Endothelial cell of umbilical vein (primary cell): ENCODE results near the gene NDUFS2. TPM values are rescaled to one million over a fixed set of nuclear protein-coding genes. Genes with fewer than 3 reads are reported as not detected.
A peak's percentile ranks its signal among the peaks of the same experiment; 100 is the strongest.

Experiments used
- BruUV-seq: library from RNA; stranded (reverse); fragments of 400-500 nt; replicated peaks from 2 replicates; lab custom pipeline; 2021; lab: Mats Ljungman, UMichigan
- CTCF ChIA-PET: fragments of 300-600, 350-600 bp; sonication (Branson Sonifier 250); formaldehyde crosslinking; loops from one replicate; lab custom pipeline; 2021; ENCODE audit warnings: antibody characterized with exemption, inconsistent platforms; lab: Charles Lee
- POLR2A ChIA-PET: fragments of 300-600, 350-600 bp; sonication (Branson Sonifier 250); formaldehyde crosslinking; loops from one replicate; lab custom pipeline; 2021; ENCODE audit warnings: antibody characterized with exemption, inconsistent platforms; lab: Charles Lee
- DNase-seq: peaks from one replicate; pipeline ENCODE4 v3.0.0-alpha.2; 2011; ENCODE audit warnings: low read depth, low spot score
- FAIRE-seq: peaks from 2 replicates; lab custom pipeline; 2011; peaks lifted over from hg19 to GRCh38; lab: Jason Lieb, UNC
- H2AFZ ChIP-seq: 2 replicates; pipeline ENCODE4 v1.6.0; 2012; ENCODE audit warnings: low read depth, low read length, control low read depth, inconsistent platforms
- H3K27ac ChIP-seq: 2 replicates; pipeline ENCODE4 v1.5.1; 2011; ENCODE audit warnings: low read depth, mild to moderate bottlenecking, control low read depth, low read length, moderate library complexity; ENCODE audit not compliant: insufficient read depth
- H3K27me3 ChIP-seq, 2 experiments: 2 replicates each; pipeline versions ENCODE4 v1.6.0 to v1.6.1; 2011; ENCODE audit warnings: low read length in 2 of 2, mixed read lengths in 1 of 2; ENCODE audit not compliant: control insufficient read depth in 2 of 2, insufficient read depth in 2 of 2
- H3K36me3 ChIP-seq, 2 experiments: 2 replicates in 1 of 2; 3 replicates in 1 of 2; pipeline ENCODE4 v1.5.1; 2011; ENCODE audit warnings: low read length in 2 of 2, mild to moderate bottlenecking in 1 of 2, moderate library complexity in 1 of 2; ENCODE audit not compliant: control insufficient read depth in 2 of 2, insufficient read depth in 2 of 2; ENCODE audit errors: extremely low read depth in 1 of 2
- H3K4me1 ChIP-seq: 3 replicates; pipeline ENCODE4 v1.5.1; 2011; ENCODE audit warnings: mild to moderate bottlenecking, low read length; ENCODE audit not compliant: control insufficient read depth, insufficient read depth; ENCODE audit errors: extremely low read depth
- H3K4me2 ChIP-seq: 2 replicates; pipeline ENCODE4 v1.6.1; 2011; ENCODE audit warnings: low read length, control low read depth, mixed read lengths; ENCODE audit not compliant: insufficient read depth
- H3K4me3 ChIP-seq, 3 experiments: fragments of 200-600 bp in 1 of 3; sonication (generic), shearing (Covaris generic) in 1 of 3; replicated peaks in 1 of 3; 2 replicates each; pipeline ENCODE4 v1.5.1; 2011 to 2016; ENCODE audit warnings: control low read depth in 3 of 3, low read length in 3 of 3, mild to moderate bottlenecking in 2 of 3, inconsistent platforms in 1 of 3, low read depth in 1 of 3, moderate library complexity in 1 of 3; ENCODE audit not compliant: insufficient read depth in 1 of 3
- H3K79me2 ChIP-seq: 2 replicates; pipeline ENCODE4 v1.6.0; 2012; ENCODE audit warnings: low read length, inconsistent platforms; ENCODE audit not compliant: control insufficient read depth, insufficient read depth
- H3K9ac ChIP-seq: replicated peaks from 2 replicates; pipeline ENCODE3; 2011; ENCODE audit warnings: low read length, control low read depth; ENCODE audit not compliant: insufficient read depth; ENCODE audit errors: extremely low read depth
- H3K9me1 ChIP-seq: replicated peaks from 3 replicates; pipeline ENCODE4 v1.6.0; 2011; ENCODE audit warnings: mild to moderate bottlenecking, low read length; ENCODE audit not compliant: control insufficient read depth, insufficient read depth; ENCODE audit errors: extremely low read depth
- H3K9me3 ChIP-seq: replicated peaks from 2 replicates; pipeline ENCODE4 v1.5.1; 2012; ENCODE audit warnings: low read length, inconsistent platforms; ENCODE audit not compliant: control insufficient read depth, insufficient read depth
- H4K20me1 ChIP-seq: replicated peaks from 2 replicates; pipeline ENCODE3; 2011; ENCODE audit warnings: mild to moderate bottlenecking, low read length; ENCODE audit not compliant: control insufficient read depth, insufficient read depth; ENCODE audit errors: extremely low read depth
- CTCF ChIP-seq, 2 donors: IDR thresholded peaks; 1 replicate in 1 of 2; 2 replicates in 1 of 2; pipeline ENCODE4 v1.5.1; 2011; ENCODE audit warnings: low read length in 2 of 2, mild to moderate bottlenecking in 2 of 2, moderate library complexity in 2 of 2, control low read depth in 1 of 2, inconsistent platforms in 1 of 2, low read depth in 1 of 2; ENCODE audit not compliant: insufficient read depth in 1 of 2; ENCODE audit errors: extremely low read depth in 1 of 2
- EZH2 ChIP-seq: IDR thresholded peaks from 2 replicates; pipeline ENCODE4 v1.6.1; 2012; ENCODE audit warnings: borderline replicate concordance, low read depth, mild to moderate bottlenecking, moderate library complexity, low read length, inconsistent platforms; ENCODE audit not compliant: severe bottlenecking
- FOS ChIP-seq: IDR thresholded peaks from 2 replicates; pipeline ENCODE4 v1.6.1; 2011; ENCODE audit warnings: mild to moderate bottlenecking, low read length, moderate library complexity, borderline replicate concordance; ENCODE audit not compliant: insufficient read depth
- GATA2 ChIP-seq: IDR thresholded peaks from 2 replicates; pipeline ENCODE4 v1.7.0; 2011; ENCODE audit warnings: low read depth, mild to moderate bottlenecking, moderate library complexity, mixed read lengths, low read length; ENCODE audit not compliant: insufficient read length, insufficient read depth
- JUN ChIP-seq: IDR thresholded peaks from 2 replicates; pipeline ENCODE4 v1.6.1; 2011; ENCODE audit warnings: borderline replicate concordance, low read depth; ENCODE audit not compliant: insufficient read length, insufficient read depth
- MAX ChIP-seq: IDR thresholded peaks from 2 replicates; pipeline ENCODE4 v1.6.1; 2011; ENCODE audit not compliant: insufficient read depth, insufficient read length
- MYC ChIP-seq: IDR thresholded peaks from one replicate; pipeline ENCODE4 v1.6.1; 2011; ENCODE audit warnings: mild to moderate bottlenecking, low read depth, low read length
- POLR2A ChIP-seq: IDR thresholded peaks from 2 replicates; pipeline ENCODE4 v1.6.1; 2012; ENCODE audit warnings: low read depth, mild to moderate bottlenecking, control low read depth, low read length
- POLR2AphosphoS5 ChIP-seq: IDR thresholded peaks from 2 replicates; pipeline ENCODE4 v1.6.1; 2012; ENCODE audit warnings: low read depth, mild to moderate bottlenecking, control low read depth, low read length, moderate library complexity; ENCODE audit not compliant: insufficient read depth
- dilution Hi-C: fragments of 300-500 bp; cut with MboI; formaldehyde crosslinking; loops from one replicate; pipeline ENCODE4 v1.15.0; 2019; ENCODE audit warnings: low sequenced_read_pairs; ENCODE audit not compliant: extremely low pct_ligation_motif_present
- intact Hi-C: fragments of 100-400 bp; cut with micrococcal nuclease; formaldehyde crosslinking; loops from one replicate; pipeline ENCODE4 v1.10.0; 2022
- polyA plus RNA-seq, 4 experiments: library from polyadenylated mRNA; depleted of rRNA in 3 of 4; stranded (reverse) in 3 of 4; unstranded in 1 of 4; fragments of >200 nt; gene quantifications; 2 replicates each; pipeline versions ENCODE4 v1.2.1 to v1.2.3, GENCODE V29; 2011 to 2012; ENCODE audit warnings: missing spikeins in 1 of 4
- total RNA-seq: library from RNA; stranded (reverse); gene quantifications from 2 replicates; pipeline ENCODE4 v1.2.3, GENCODE V29; 2021

The NDUFS2 gene
- total and polyA plus RNA-seq, 2 donors (not counting 3 experiments of a cell fraction or from before 2014, with no cell fraction given) = 95.1 to 130 TPM

- H3K4me2 ChIP-seq = peak within 1 kb of the TSS; percentile 93
- peak; percentile 99 for DNase-seq
- no peaks in the 10 kb centered on the region for H3K79me2 ChIP-seq
- TF ChIP-seq MYC (no peak), POLR2A (peak; percentile 21), POLR2AphosphoS5 (peak; percentile 71), FOS (no peak), GATA2 (no peak), EZH2 (no peak), JUN (no peak), CTCF (IDR thresholded peaks at IDR 0.05; ENCODE audit: extremely low read depth in 1 of 2, insufficient read depth in 1 of 2, low read depth in 1 of 2, low read length in 2 of 2) (peak; percentile 42 to 60), MAX (peak; percentile 63)
- no peaks in the 10 kb centered on the region for H3K27me3 ChIP-seq
- peak; percentile 98 for FAIRE-seq
- no peaks in the 10 kb centered on the region for H4K20me1 ChIP-seq
- peaks cover 16% of the 10 kb centered on the region for H3K4me1 ChIP-seq
- H3K9me3 ChIP-seq = no peaks in the 10 kb centered on the region
- peak within 1 kb of the TSS; percentile 74 for H3K27ac ChIP-seq
- CTCF ChIA-PET = interaction anchor here (0.6 to 3.1 kb wide), 22 partner anchors 8 to 216 kb away, joined by 3 to 35 read pairs (median 4); partner anchors contain the start of genes ADAMTS4, B4GALT3, CFAP126 and DEDD
- intact Hi-C loops = loop anchor here (1.0 to 2.0 kb wide), 4 partner anchors 11 to 217 kb away; partner anchors contain the start of gene B4GALT3
- TSS peak; percentile 70 for BruUV-seq
- H2AFZ ChIP-seq = peak within 1 kb of the TSS; percentile 79
- no peaks in the 10 kb centered on the region for H3K9me1 ChIP-seq
- dilution Hi-C loops = no loop called here
- POLR2A ChIA-PET = interaction anchor here (0.5 to 2.2 kb wide), 6 partner anchors 10 to 216 kb away, joined by 3 to 8 read pairs (median 4); partner anchors contain the start of genes NDUFS2 and TOMM40L
- H3K4me3 ChIP-seq = peak within 1 kb of the TSS; percentile 81 to 87 (median 87)
- peaks cover 2 to 20% of the 10 kb centered on the region in 2 experiments for H3K36me3 ChIP-seq
- peak within 1 kb of the TSS; percentile 82 for H3K9ac ChIP-seq
These were observed 36.2 kb upstream of the NDUFS2 start, which contains the start of gene PPOX for GRCh38 chr1:161165742-161166668. PPOX (plus strand) TSS chr1:161166426; CDS start chr1:161166848, 422 bp downstream.
